Tibial artery (tissue), 4 donors: Measurements from ENCODE around the gene CACNA1A.
"Not testable (repeated sequence)": the region's sequence is repeated elsewhere in the genome, so short reads cannot be mapped to it uniquely, and the experiment has no call there.

ENCODE experiments used
- DNase-seq, 2 donors: peaks; one replicate each; pipeline ENCODE4 v3.0.0-alpha.2; 2019
- H3K27ac ChIP-seq, 2 donors: fragments of 200-600 bp; sonication (generic) in 1 of 2; 1 replicate in 1 of 2; 2 replicates in 1 of 2; pipeline ENCODE4 v1.5.1; 2018 to 2019; ENCODE audit warnings: mild to moderate bottlenecking in 1 of 2
- H3K27me3 ChIP-seq, 2 donors: fragments of 200-600 bp; sonication (generic) in 1 of 2; one replicate each; pipeline versions ENCODE4 v1.5.1 to v1.6.0; 2016 to 2019
- H3K36me3 ChIP-seq, 3 donors: fragments of 200-600 bp; sonication (generic) in 2 of 3; one replicate each; pipeline ENCODE4 v1.5.1; 2016 to 2019; ENCODE audit warnings: mild to moderate bottlenecking in 2 of 3
- H3K4me1 ChIP-seq, 4 donors: fragments of 200-600 bp; sonication (generic) in 2 of 4; 1 replicate in 3 of 4; 2 replicates in 1 of 4; pipeline ENCODE4 v1.5.1; 2016 to 2019
- H3K4me3 ChIP-seq, 2 donors: fragments of 200-600 bp; sonication (generic) in 1 of 2; 1 replicate in 1 of 2; 2 replicates in 1 of 2; pipeline ENCODE4 v1.5.1; 2018 to 2019; ENCODE audit warnings: mild to moderate bottlenecking in 2 of 2
- H3K9me3 ChIP-seq, 3 donors: fragments of 200-600 bp; sonication (generic) in 1 of 3; one replicate each; pipeline ENCODE4 v1.5.1; 2016 to 2019
- CTCF ChIP-seq, 2 experiments: fragments of 200-600 bp in 1 of 2; fragments of 450-650 bp in 1 of 2; IDR thresholded peaks; one replicate each; pipeline ENCODE4 v1.5.1; 2017 to 2019; ENCODE audit warnings: antibody characterized with exemption in 2 of 2, mild to moderate bottlenecking in 1 of 2, moderate library complexity in 1 of 2
- intact Hi-C: fragments of 100-400 bp; cut with DNase I; formaldehyde crosslinking; loops from one replicate; pipeline ENCODE4 v1.15.0; 2023; ENCODE audit warnings: low total_unique reads

The CACNA1A gene

GRCh38 chr19:13181747-13182388 is 324.4 kb downstream of the CACNA1A start:
- no peaks in the 10 kb centered on the region for H3K36me3 ChIP-seq
- peaks cover 0 to 12% (median 11%) of the 10 kb centered on the region in 4 donors for H3K4me1 ChIP-seq
- H3K4me3 ChIP-seq = no peak overlapping the region
- peak overlapping the region in 1 of 2 donors; percentile 10 for H3K27ac ChIP-seq
- no peaks in the 10 kb centered on the region for H3K9me3 ChIP-seq
- DNase-seq = peak; percentile 68 to 83
- H3K27me3 ChIP-seq = no peaks in the 10 kb centered on the region
- no peak for TF ChIP-seq CTCF (IDR thresholded peaks at IDR 0.05)
- intact Hi-C loops = no loop called here

GRCh38 chr19:13178291-13178690 is 328.0 kb downstream of the CACNA1A start:
- DNase-seq, H3K36me3 ChIP-seq, intact Hi-C loops, H3K9me3 ChIP-seq, H3K27ac ChIP-seq, H3K27me3 ChIP-seq, H3K4me3 ChIP-seq: not testable (repeated sequence)
- H3K4me1 ChIP-seq = peaks cover 0 to 14% (median 12%) of the 10 kb centered on the region in 4 donors

GRCh38 chr19:13177584-13177983 is 328.7 kb downstream of the CACNA1A start:
- H3K4me3 ChIP-seq, H3K9me3 ChIP-seq, intact Hi-C loops, H3K36me3 ChIP-seq, H3K27ac ChIP-seq, H3K27me3 ChIP-seq, DNase-seq: not testable (repeated sequence)
- peaks cover 0 to 21% (median 18%) of the 10 kb centered on the region in 4 donors for H3K4me1 ChIP-seq

- Histone ChIP-seq H3K27ac (no peak overlapping the region), H3K4me3 (no peak overlapping the region), H3K27me3 (no peaks in the 10 kb centered on the region), H3K9me3 (no peaks in the 10 kb centered on the region), H3K36me3 (no peaks in the 10 kb centered on the region), H3K4me1 (peaks cover 0 to 23% (median 19%) of the 10 kb centered on the region in 4 donors)
- TF ChIP-seq CTCF (IDR thresholded peaks at IDR 0.05) = no peak
- intact Hi-C loops = no loop called here
- DNase-seq = no peak
Observed at GRCh38 chr19:13176345-13176744, 329.9 kb downstream of the CACNA1A start.

- no peak for TF ChIP-seq CTCF (IDR thresholded peaks at IDR 0.05)
- peak overlapping the region; percentile 78 to 79 for H3K27ac ChIP-seq
- no peak overlapping the region for H3K4me3 ChIP-seq
- H3K4me1 ChIP-seq = peaks cover 0 to 32% (median 27%) of the 10 kb centered on the region in 4 donors
- no peaks in the 10 kb centered on the region for H3K36me3 ChIP-seq
- DNase-seq = no peak
- H3K9me3 ChIP-seq = no peaks in the 10 kb centered on the region
- H3K27me3 ChIP-seq = no peaks in the 10 kb centered on the region
- intact Hi-C loops = no loop called here
Observed at GRCh38 chr19:13173139-13173737, 333.0 kb downstream of the CACNA1A start.

GRCh38 chr19:13172346-13173138 is 333.7 kb downstream of the CACNA1A start:
- Histone ChIP-seq H3K4me3 (peak overlapping the region in 1 of 2 donors; percentile 18), H3K27ac (peak overlapping the region; percentile 78 to 79), H3K4me1 (peaks cover 0 to 39% (median 33%) of the 10 kb centered on the region in 4 donors), H3K36me3 (no peaks in the 10 kb centered on the region), H3K27me3 (no peaks in the 10 kb centered on the region), H3K9me3 (no peaks in the 10 kb centered on the region)
- peak; percentile 88 to 91 for DNase-seq
- intact Hi-C loops = no loop called here
- TF ChIP-seq CTCF (IDR thresholded peaks at IDR 0.05) = no peak
